ENCODE measurements around the gene HDAC4. TPM values are rescaled to one million over a fixed set of nuclear protein-coding genes. Genes with fewer than 3 reads are reported as not detected.

HDAC4 gene
- total and polyA plus RNA-seq, 2 of the 8 experiments (the other 6 are each of a cell fraction or from before 2014, with no cell fraction given), result 15.4 to 31.5 TPM

GRCh38 chr2:239061121-239061666 lies 339.6 kb downstream of the HDAC4 start (continued):
- TF ChIP-seq SIX5 (IDR thresholded peaks at IDR 0.05; ENCODE audit: low read depth, low read length) (no peak), TEAD4 (IDR thresholded peaks at IDR 0.05; ENCODE audit: low read depth, low read length) (no peak), ASH2L (IDR thresholded peaks at IDR 0.05; ENCODE audit: low read length) (no peak), KDM1A (IDR thresholded peaks at IDR 0.05; ENCODE audit: borderline replicate concordance, low read length) (no peak)

All from H1 (cell line).